ENCODE results near the gene NUDT21. TPM values are rescaled to one million over a fixed set of nuclear protein-coding genes. Genes with fewer than 3 reads are reported as not detected.

NUDT21 gene
- total and polyA plus RNA-seq, 9 donors = 40.8 to 163 (median 126) TPM

DNA sequence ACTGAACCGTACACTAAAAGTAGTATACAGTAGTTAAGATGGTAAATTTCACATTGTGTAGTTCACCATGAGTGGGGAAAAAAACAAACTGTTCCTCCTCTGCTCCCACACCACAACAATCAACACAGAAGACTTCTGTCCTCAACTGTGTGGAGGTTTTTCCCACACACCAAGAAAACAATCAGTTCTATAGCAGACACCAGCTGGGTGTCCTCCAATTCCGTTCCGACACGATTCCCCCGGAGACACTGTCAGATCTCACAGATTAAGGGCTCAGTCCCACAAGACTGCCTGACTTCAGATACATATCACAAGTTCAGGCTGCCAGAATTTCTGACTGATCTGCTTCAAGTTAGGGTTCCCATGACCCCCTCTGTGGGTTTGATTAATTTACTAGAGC, 36.9 kb upstream of the NUDT21 start:
- TF ChIP-seq POLR2A (IDR thresholded peaks at IDR 0.05) (no peak), CTCF (IDR thresholded peaks at IDR 0.05) (no peak), EP300 (IDR thresholded peaks at IDR 0.05) (no peak)
- intact Hi-C loops (cut with DNase I) = no loop called here
- no peaks in the 10 kb centered on the region for H3K36me3 ChIP-seq
- no peaks in the 10 kb centered on the region for H3K4me1 ChIP-seq (ENCODE audit: insufficient read depth)
- H3K27ac ChIP-seq = no peak overlapping the region
- H3K27me3 ChIP-seq = no peaks in the 10 kb centered on the region
- DNase-seq = no peak
- WGBS, 3 donors = 66 to 74% (median 70%) methylated on average over 5 of the region's 5 CpGs
- no peak overlapping the region for H3K4me3 ChIP-seq
- H3K9me3 ChIP-seq = no peaks in the 10 kb centered on the region

DNA sequence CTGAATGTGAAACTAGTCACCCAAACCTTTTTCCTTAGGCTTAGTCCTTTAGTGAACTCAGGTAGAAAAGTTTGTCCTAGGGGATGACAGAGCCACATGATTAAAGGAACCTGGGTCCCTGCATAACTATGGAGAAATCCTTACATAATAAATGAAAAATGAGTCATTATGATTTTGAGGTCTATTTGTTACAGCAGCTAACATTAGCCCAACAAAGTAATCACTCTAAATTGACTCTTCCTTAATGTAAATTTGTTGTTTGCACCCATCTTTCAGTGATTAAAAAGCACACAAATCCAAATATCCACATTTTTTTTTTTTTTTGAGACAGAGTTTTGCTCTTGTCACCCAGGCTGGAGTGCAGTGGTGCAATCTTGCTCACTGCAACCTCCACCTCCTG, 32.3 kb upstream of the NUDT21 start:
- H3K4me3 ChIP-seq = no peak overlapping the region
- DNase-seq = no peak
- TF ChIP-seq POLR2A (IDR thresholded peaks at IDR 0.05) (no peak), EP300 (IDR thresholded peaks at IDR 0.05) (no peak)
- H3K36me3 ChIP-seq = no peaks in the 10 kb centered on the region
- no peaks in the 10 kb centered on the region for H3K9me3 ChIP-seq
- H3K4me1 ChIP-seq (ENCODE audit: insufficient read depth) = no peaks in the 10 kb centered on the region
- intact Hi-C loops (cut with DNase I) = no loop called here
- no peaks in the 10 kb centered on the region for H3K27me3 ChIP-seq
- H3K27ac ChIP-seq = no peak overlapping the region

DNA sequence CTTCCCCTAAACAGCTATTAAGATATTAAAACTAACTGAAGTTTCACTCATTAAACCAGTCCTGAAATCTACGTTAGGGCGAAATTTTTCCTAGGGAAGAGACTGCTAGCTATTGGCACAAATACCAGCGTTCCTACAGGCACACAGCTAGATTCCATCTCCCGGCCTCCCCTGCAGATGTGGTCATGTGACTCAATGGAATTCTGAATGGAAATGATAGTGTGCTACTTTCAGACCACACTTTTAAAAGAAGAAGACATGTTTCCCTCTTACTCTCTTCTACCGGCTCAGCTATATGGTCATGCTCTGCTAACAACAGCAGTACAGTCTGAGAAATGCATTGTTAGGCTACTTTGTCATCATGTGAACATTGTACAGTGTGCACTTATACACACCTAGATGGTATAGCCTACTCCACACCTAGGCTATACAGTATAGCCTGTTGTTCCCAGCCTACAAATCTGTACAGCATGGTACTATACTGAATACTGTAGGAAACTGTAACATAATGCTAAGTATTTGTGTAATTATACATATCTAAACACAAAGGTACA, 31.6 kb upstream of the NUDT21 start:
- no peak for TF ChIP-seq EP300 (IDR thresholded peaks at IDR 0.05)
- no peak for TF ChIP-seq POLR2A (IDR thresholded peaks at IDR 0.05)
- no peak for TF ChIP-seq CTCF (IDR thresholded peaks at IDR 0.05)
- Histone ChIP-seq H3K27me3 (no peaks in the 10 kb centered on the region), H3K9me3 (no peaks in the 10 kb centered on the region), H3K4me1 (ENCODE audit: insufficient read depth) (no peaks in the 10 kb centered on the region), H3K27ac (no peak overlapping the region), H3K36me3 (no peaks in the 10 kb centered on the region), H3K4me3 (no peak overlapping the region)
- intact Hi-C loops (cut with DNase I) = no loop called here
- DNase-seq = no peak
- WGBS, 3 donors = 79 to 85% (median 81%) methylated on average over 5 of the region's 5 CpGs

- H3K4me1 ChIP-seq (ENCODE audit: insufficient read depth) = no peaks in the 10 kb centered on the region
- no peak overlapping the region for H3K27ac ChIP-seq
- no peaks in the 10 kb centered on the region for H3K9me3 ChIP-seq
- WGBS, 3 donors = 89 to 91% (median 90%) methylated on average over 2 of the region's 2 CpGs
- TF ChIP-seq EP300 (IDR thresholded peaks at IDR 0.05) (no peak), POLR2A (IDR thresholded peaks at IDR 0.05) (no peak), CTCF (IDR thresholded peaks at IDR 0.05) (no peak)
- intact Hi-C loops (cut with DNase I) = no loop called here
- H3K4me3 ChIP-seq = no peak overlapping the region
- no peak for DNase-seq
- no peaks in the 10 kb centered on the region for H3K27me3 ChIP-seq
- H3K36me3 ChIP-seq = no peaks in the 10 kb centered on the region
Measured at GRCh38 chr16:56481468-56482122, 30.5 kb upstream of the NUDT21 start.

DNA sequence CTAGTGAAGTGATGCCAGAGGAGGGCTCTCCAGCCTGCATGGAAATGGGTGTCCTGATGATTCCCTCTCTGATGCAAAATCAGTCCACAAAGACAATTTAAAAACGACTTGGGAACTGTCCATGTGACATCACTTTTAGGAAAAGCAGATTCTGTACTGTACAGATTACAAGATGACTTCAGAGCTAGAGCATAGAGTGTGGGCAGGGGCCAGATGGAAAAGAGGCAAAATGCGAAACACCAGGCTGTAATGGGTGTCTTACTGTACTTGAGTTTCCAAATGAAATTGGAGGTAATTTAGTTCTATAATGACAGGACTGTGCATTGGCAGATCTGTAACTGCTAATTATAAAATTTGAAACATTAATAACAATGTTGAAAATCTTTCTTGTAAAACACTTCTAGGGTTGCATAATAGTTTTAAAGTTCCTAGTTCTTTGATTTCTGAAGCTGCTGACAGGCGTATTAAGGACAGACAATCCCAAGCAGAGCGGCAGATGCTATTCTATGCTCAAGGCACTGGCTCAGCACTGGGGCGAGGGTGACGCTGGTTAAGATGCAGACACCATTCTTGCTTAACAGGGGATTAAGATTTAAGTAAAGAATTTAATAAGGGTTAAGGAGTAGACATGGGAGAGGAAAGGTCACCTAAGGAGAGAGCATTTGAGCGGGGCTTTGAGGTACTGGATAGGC, 29.8 kb upstream of the NUDT21 start:
- intact Hi-C loops (cut with DNase I) = no loop called here
- no peak overlapping the region for H3K27ac ChIP-seq
- 85 to 87% (median 85%) methylated on average over 7 of the region's 7 CpGs for WGBS, 3 donors
- no peaks in the 10 kb centered on the region for H3K9me3 ChIP-seq
- no peak overlapping the region for H3K4me3 ChIP-seq
- H3K27me3 ChIP-seq = no peaks in the 10 kb centered on the region
- H3K36me3 ChIP-seq = no peaks in the 10 kb centered on the region
- TF ChIP-seq CTCF (IDR thresholded peaks at IDR 0.05) (no peak), EP300 (IDR thresholded peaks at IDR 0.05) (no peak), POLR2A (IDR thresholded peaks at IDR 0.05) (no peak)
- DNase-seq = no peak
- no peaks in the 10 kb centered on the region for H3K4me1 ChIP-seq (ENCODE audit: insufficient read depth)

Measured in ovary (tissue), 9 donors.